ENCODE results near the gene EIF4B. TPM values are rescaled to one million over a fixed set of nuclear protein-coding genes. Genes with fewer than 3 reads are reported as not detected.
"Not testable (repeated sequence)": the region's sequence is repeated elsewhere in the genome, so short reads cannot be mapped to it uniquely, and the experiment has no call there.

Gene EIF4B
- total and polyA plus RNA-seq, 2 donors (not counting 1 experiment from before 2014, with no cell fraction given): 252 to 674 TPM

DNA sequence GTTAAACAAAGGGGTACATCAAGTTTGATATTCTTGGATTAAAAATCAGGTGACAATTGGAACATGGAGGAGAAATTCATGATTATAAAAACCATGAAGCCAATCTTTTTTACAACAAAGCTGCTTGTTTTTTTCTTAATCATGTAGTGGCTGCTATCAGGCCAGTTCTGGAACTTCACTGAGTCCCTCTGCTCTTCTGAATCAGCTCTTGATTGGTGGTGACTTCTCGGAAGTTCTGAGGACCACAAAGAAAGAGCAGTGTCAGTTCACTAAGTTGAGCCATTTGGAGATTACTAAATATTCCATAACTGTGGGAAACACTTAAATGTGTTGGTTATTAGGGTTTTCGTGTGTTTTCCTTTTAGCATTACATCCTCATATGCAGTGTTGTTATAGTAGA lies 8.5 kb downstream of the EIF4B start:
- Mint-ChIP-seq H3K4me3 (no peak overlapping the region), H3K27ac (no peak overlapping the region), H3K4me1 (peaks cover 36% of the 10 kb centered on the region), H3K9me3 (ENCODE audit: insufficient read depth) (no peaks in the 10 kb centered on the region), H3K27me3 (no peaks in the 10 kb centered on the region)
- Histone ChIP-seq H4K20me1 (ENCODE audit: control insufficient read depth, insufficient read depth, low read length, poor library complexity, severe bottlenecking) (peaks cover 83% of the 10 kb centered on the region), H3K4me3 (ENCODE audit: control extremely low read depth in 1 of 5, extremely low read depth in 1 of 5, insufficient read depth in 1 of 5, low read depth in 2 of 5, low read length in 4 of 5) (no peak overlapping the region), H3K9ac (ENCODE audit: low read length) (no peak overlapping the region), H3K4me2 (replicated peaks; ENCODE audit: low read depth, low read length, poor library complexity, severe bottlenecking) (no peak overlapping the region), H3K27me3 (replicated peaks in 1 of 4; ENCODE audit: control extremely low read depth in 1 of 4, control insufficient read depth in 3 of 4, insufficient read depth in 4 of 4, low read length in 3 of 4) (no peaks in the 10 kb centered on the region), H2AFZ (ENCODE audit: insufficient read depth, low read depth, low read length, poor library complexity, severe bottlenecking) (no peak overlapping the region), H3K4me1 (ENCODE audit: control insufficient read depth in 2 of 2, insufficient read depth in 2 of 2, low read length in 2 of 2) (peaks cover 6 to 13% of the 10 kb centered on the region in 2 donors), H3K9me3 (ENCODE audit: control extremely low read depth in 1 of 3, control insufficient read depth in 2 of 3, insufficient read depth in 1 of 3, low read length in 2 of 3) (no peaks in the 10 kb centered on the region), H3K27ac (ENCODE audit: low read length in 2 of 2) (no peak overlapping the region), H3K79me2 (ENCODE audit: control insufficient read depth, insufficient read depth, low read length) (peaks cover 78% of the 10 kb centered on the region), H3K36me3 (replicated peaks in 1 of 2; ENCODE audit: control extremely low read depth in 1 of 2, control insufficient read depth in 1 of 2, extremely low read depth in 1 of 2, insufficient read depth in 2 of 2, low read length in 1 of 2) (peaks cover 5 to 61% of the 10 kb centered on the region in 2 experiments)
- DNase-seq (no peak), ATAC-seq (ENCODE audit: low read depth) (no peak)
- no peak for TF ChIP-seq CTCF (IDR thresholded peaks at IDR 0.05)
- no peak for TF ChIP-seq EZH2 (IDR thresholded peaks at IDR 0.05; ENCODE audit: borderline replicate concordance, insufficient read depth, low read depth, low read length, poor library complexity, severe bottlenecking)
- WGBS (ENCODE audit: insufficient coverage): no CpG with 5 or more reads among the region's 2 CpGs
- intact Hi-C loops (cut with micrococcal nuclease): no loop called here
- CTCF ChIA-PET: no interaction called here
- POLR2A ChIA-PET: no interaction called here

DNA sequence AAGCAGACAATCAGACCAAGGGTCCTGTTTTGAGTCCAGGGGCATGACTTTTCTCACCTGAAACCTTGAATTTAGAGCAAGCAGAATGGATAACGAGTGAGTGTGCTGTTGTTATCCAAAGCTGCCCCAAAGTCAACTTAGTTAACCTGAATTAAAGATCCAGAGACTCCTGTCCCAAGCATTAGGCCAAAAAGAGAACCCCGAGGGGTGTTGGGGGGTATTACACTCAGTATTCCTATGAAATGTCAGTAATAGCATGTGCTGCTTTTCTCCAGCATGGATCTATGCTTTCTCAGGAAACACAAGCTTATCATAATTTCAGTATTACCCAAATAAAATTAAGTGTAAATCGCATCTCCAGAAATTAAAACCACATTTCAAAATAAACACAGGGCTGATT lies 19.0 kb downstream of the EIF4B start:
- Histone ChIP-seq H3K36me3 (replicated peaks in 1 of 2; ENCODE audit: control extremely low read depth in 1 of 2, control insufficient read depth in 1 of 2, extremely low read depth in 1 of 2, insufficient read depth in 2 of 2, low read length in 1 of 2) (peaks cover 21 to 88% of the 10 kb centered on the region in 2 experiments), H3K4me2 (replicated peaks; ENCODE audit: low read depth, low read length, poor library complexity, severe bottlenecking) (no peak overlapping the region), H3K9ac (ENCODE audit: low read length) (no peak overlapping the region), H3K27ac (ENCODE audit: low read length in 2 of 2) (no peak overlapping the region), H3K27me3 (replicated peaks in 1 of 4; ENCODE audit: control extremely low read depth in 1 of 4, control insufficient read depth in 3 of 4, insufficient read depth in 4 of 4, low read length in 3 of 4) (no peaks in the 10 kb centered on the region), H3K4me3 (ENCODE audit: control extremely low read depth in 1 of 5, extremely low read depth in 1 of 5, insufficient read depth in 1 of 5, low read depth in 2 of 5, low read length in 4 of 5) (no peak overlapping the region), H3K4me1 (ENCODE audit: control insufficient read depth in 2 of 2, insufficient read depth in 2 of 2, low read length in 2 of 2) (no peaks in the 10 kb centered on the region), H4K20me1 (ENCODE audit: control insufficient read depth, insufficient read depth, low read length, poor library complexity, severe bottlenecking) (peaks cover 32% of the 10 kb centered on the region), H2AFZ (ENCODE audit: insufficient read depth, low read depth, low read length, poor library complexity, severe bottlenecking) (no peak overlapping the region), H3K79me2 (ENCODE audit: control insufficient read depth, insufficient read depth, low read length) (no peaks in the 10 kb centered on the region), H3K9me3 (ENCODE audit: control extremely low read depth in 1 of 3, control insufficient read depth in 2 of 3, insufficient read depth in 1 of 3, low read length in 2 of 3) (no peaks in the 10 kb centered on the region)
- no CpG with 5 or more reads among the region's 3 CpGs for WGBS (ENCODE audit: insufficient coverage)
- no peak for DNase-seq
- ChIA-PET POLR2A (interaction anchor here (0.6 kb wide), 1 partner anchor 241 kb away, joined by 8 read pairs; no protein-coding TSS in a partner anchor), CTCF (no interaction called here)
- TF ChIP-seq EZH2 (IDR thresholded peaks at IDR 0.05; ENCODE audit: borderline replicate concordance, insufficient read depth, low read depth, low read length, poor library complexity, severe bottlenecking) (no peak), CTCF (IDR thresholded peaks at IDR 0.05) (no peak)
- ATAC-seq (ENCODE audit: low read depth): no peak
- no peak overlapping the region for H3K27ac Mint-ChIP-seq
- H3K9me3 Mint-ChIP-seq (ENCODE audit: insufficient read depth): no peaks in the 10 kb centered on the region
- intact Hi-C loops (cut with micrococcal nuclease): no loop called here
- H3K4me3 Mint-ChIP-seq: no peak overlapping the region
- no peaks in the 10 kb centered on the region for H3K27me3 Mint-ChIP-seq
- no peaks in the 10 kb centered on the region for H3K4me1 Mint-ChIP-seq

DNA sequence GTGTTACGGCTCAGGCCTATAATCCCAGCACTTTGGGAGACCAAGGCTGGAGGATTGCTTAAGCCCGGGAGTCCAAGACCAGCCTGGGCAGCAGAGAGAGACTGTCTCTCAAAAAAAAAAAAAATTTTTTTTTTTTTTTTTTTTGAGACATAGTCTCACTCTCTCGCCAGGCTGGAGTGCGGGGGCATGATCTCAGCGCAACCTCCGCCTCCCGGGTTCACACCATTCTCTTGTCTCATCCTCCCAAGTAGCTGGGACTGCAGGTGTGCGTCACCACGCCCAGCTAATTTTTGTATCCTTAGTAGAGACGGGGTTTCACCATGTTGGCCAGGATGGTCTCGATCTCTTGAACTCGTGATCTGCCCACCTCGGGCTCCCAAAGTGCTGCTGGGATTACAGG lies 20.8 kb downstream of the EIF4B start:
- H4K20me1 ChIP-seq (ENCODE audit: control insufficient read depth, insufficient read depth, low read length, poor library complexity, severe bottlenecking): peaks cover 30% of the 10 kb centered on the region
- H3K4me1 ChIP-seq (ENCODE audit: control insufficient read depth in 2 of 2, insufficient read depth in 2 of 2, low read length in 2 of 2); H3K4me2 ChIP-seq (replicated peaks; ENCODE audit: low read depth, low read length, poor library complexity, severe bottlenecking); H3K4me3 Mint-ChIP-seq; ATAC-seq (ENCODE audit: low read depth); DNase-seq; H3K9me3 ChIP-seq (ENCODE audit: control extremely low read depth in 1 of 3, control insufficient read depth in 2 of 3, insufficient read depth in 1 of 3, low read length in 2 of 3); H3K27me3 ChIP-seq (replicated peaks in 1 of 4; ENCODE audit: control extremely low read depth in 1 of 4, control insufficient read depth in 3 of 4, insufficient read depth in 4 of 4, low read length in 3 of 4); H3K9ac ChIP-seq (ENCODE audit: low read length); H3K4me1 Mint-ChIP-seq; H3K79me2 ChIP-seq (ENCODE audit: control insufficient read depth, insufficient read depth, low read length); intact Hi-C loops (cut with micrococcal nuclease); POLR2A ChIA-PET; H3K4me3 ChIP-seq (ENCODE audit: control extremely low read depth in 1 of 5, extremely low read depth in 1 of 5, insufficient read depth in 1 of 5, low read depth in 2 of 5, low read length in 4 of 5); H3K9me3 Mint-ChIP-seq (ENCODE audit: insufficient read depth); H3K27ac Mint-ChIP-seq; H3K27me3 Mint-ChIP-seq; H2AFZ ChIP-seq (ENCODE audit: insufficient read depth, low read depth, low read length, poor library complexity, severe bottlenecking); H3K27ac ChIP-seq (ENCODE audit: low read length in 2 of 2): not testable (repeated sequence)
- H3K36me3 ChIP-seq (replicated peaks in 1 of 2; ENCODE audit: control extremely low read depth in 1 of 2, control insufficient read depth in 1 of 2, extremely low read depth in 1 of 2, insufficient read depth in 2 of 2, low read length in 1 of 2): peaks cover 17 to 87% of the 10 kb centered on the region in 2 experiments
- CTCF ChIA-PET: interaction anchor here (0.9 to 1.4 kb wide), 2 partner anchors 11 to 21 kb away, joined by 3 read pairs; no protein-coding TSS in a partner anchor
- 88% methylated on average over 8 of the region's 13 CpGs for WGBS (ENCODE audit: insufficient coverage)
